Measurements from ENCODE around the gene SLC22A8.
"Not testable (repeated sequence)": the region's sequence is repeated elsewhere in the genome, so short reads cannot be mapped to it uniquely, and the experiment has no call there.

Gene SLC22A8
- 0 reads per million in 2 experiments for total RNA-seq

GRCh38 chr11:63015521-63016215, at the start of gene SLC22A8:
Gene SLC22A8, minus strand, starts transcription at chr11:63015841. Its CDS starts 883 bp downstream, at chr11:63014958.
- DNase-seq (ENCODE audit: low read depth): no peak

GRCh38 chr11:63046203-63046602, 30.6 kb upstream of the SLC22A8 start:
- DNase-seq (ENCODE audit: low read depth): not testable (repeated sequence)

GRCh38 chr11:63042596-63042995, 27.0 kb upstream of the SLC22A8 start:
- DNase-seq (ENCODE audit: low read depth): no peak

GRCh38 chr11:63032457-63032856, 16.8 kb upstream of the SLC22A8 start:
- no peak for DNase-seq (ENCODE audit: low read depth)

- DNase-seq (ENCODE audit: low read depth): peak; percentile 76
Observed at GRCh38 chr11:63023841-63024648, 8.4 kb upstream of the SLC22A8 start.

GRCh38 chr11:63023222-63023814, 7.7 kb upstream of the SLC22A8 start:
- no peak for DNase-seq (ENCODE audit: low read depth)

- DNase-seq (ENCODE audit: low read depth): no peak
Observed at GRCh38 chr11:63022441-63022840, 6.8 kb upstream of the SLC22A8 start.

- DNase-seq (ENCODE audit: low read depth): no peak
Observed at GRCh38 chr11:63020671-63021291, 5.1 kb upstream of the SLC22A8 start.

GRCh38 chr11:63019506-63019905, 3.9 kb upstream of the SLC22A8 start:
- no peak for DNase-seq (ENCODE audit: low read depth)

- no peak for DNase-seq (ENCODE audit: low read depth)
Observed at GRCh38 chr11:63017306-63017974, 1.8 kb upstream of the SLC22A8 start.

- no peak for DNase-seq (ENCODE audit: low read depth)
Observed at GRCh38 chr11:63014408-63015055, 1.1 kb downstream of the SLC22A8 start.

GRCh38 chr11:63012839-63013238, 2.8 kb downstream of the SLC22A8 start:
- no peak for DNase-seq (ENCODE audit: low read depth)

GRCh38 chr11:63012430-63012829, 3.2 kb downstream of the SLC22A8 start:
- DNase-seq (ENCODE audit: low read depth): no peak

- no peak for DNase-seq (ENCODE audit: low read depth)
Observed at GRCh38 chr11:63010934-63011439, 4.7 kb downstream of the SLC22A8 start.

GRCh38 chr11:63007920-63008319, 7.7 kb downstream of the SLC22A8 start:
- no peak for DNase-seq (ENCODE audit: low read depth)

- no peak for DNase-seq (ENCODE audit: low read depth)
Observed at GRCh38 chr11:63001456-63001855, 14.2 kb downstream of the SLC22A8 start.

- no peak for DNase-seq (ENCODE audit: low read depth)
Observed at GRCh38 chr11:62999649-63000048, 16.0 kb downstream of the SLC22A8 start.

- no peak for DNase-seq (ENCODE audit: low read depth)
Observed at GRCh38 chr11:62999156-62999555, 16.5 kb downstream of the SLC22A8 start.

- no peak for DNase-seq (ENCODE audit: low read depth)
Observed at GRCh38 chr11:62996271-62996670, 19.4 kb downstream of the SLC22A8 start.

- DNase-seq (ENCODE audit: low read depth): no peak
Observed at GRCh38 chr11:62994775-62995174, 20.9 kb downstream of the SLC22A8 start.

- DNase-seq (ENCODE audit: low read depth): no peak
Observed at GRCh38 chr11:62988276-62988675, 27.4 kb downstream of the SLC22A8 start.
